Activated naive CD8-positive, alpha-beta T cell (primary cell): ENCODE measurements around the gene B4GALT3.

Experiments used
- H3K27ac Mint-ChIP-seq: one replicate; pipeline ENCODE4 v1.8.0; 2021; ENCODE audit warnings: mixed read lengths
- H3K27me3 Mint-ChIP-seq: one replicate; pipeline ENCODE4 v1.8.0; 2021; ENCODE audit warnings: mixed read lengths
- H3K36me3 Mint-ChIP-seq: one replicate; pipeline ENCODE4 v1.8.0; 2021; ENCODE audit warnings: mixed read lengths
- H3K4me1 Mint-ChIP-seq: one replicate; pipeline ENCODE4 v1.8.0; 2021; ENCODE audit warnings: low read depth, mixed read lengths
- H3K4me3 Mint-ChIP-seq: one replicate; pipeline ENCODE4 v1.8.0; 2021; ENCODE audit warnings: mild to moderate bottlenecking, mixed read lengths
- H3K9me3 Mint-ChIP-seq: one replicate; pipeline ENCODE4 v1.8.0; 2021; ENCODE audit warnings: low read depth, mixed read lengths

The B4GALT3 gene

DNA sequence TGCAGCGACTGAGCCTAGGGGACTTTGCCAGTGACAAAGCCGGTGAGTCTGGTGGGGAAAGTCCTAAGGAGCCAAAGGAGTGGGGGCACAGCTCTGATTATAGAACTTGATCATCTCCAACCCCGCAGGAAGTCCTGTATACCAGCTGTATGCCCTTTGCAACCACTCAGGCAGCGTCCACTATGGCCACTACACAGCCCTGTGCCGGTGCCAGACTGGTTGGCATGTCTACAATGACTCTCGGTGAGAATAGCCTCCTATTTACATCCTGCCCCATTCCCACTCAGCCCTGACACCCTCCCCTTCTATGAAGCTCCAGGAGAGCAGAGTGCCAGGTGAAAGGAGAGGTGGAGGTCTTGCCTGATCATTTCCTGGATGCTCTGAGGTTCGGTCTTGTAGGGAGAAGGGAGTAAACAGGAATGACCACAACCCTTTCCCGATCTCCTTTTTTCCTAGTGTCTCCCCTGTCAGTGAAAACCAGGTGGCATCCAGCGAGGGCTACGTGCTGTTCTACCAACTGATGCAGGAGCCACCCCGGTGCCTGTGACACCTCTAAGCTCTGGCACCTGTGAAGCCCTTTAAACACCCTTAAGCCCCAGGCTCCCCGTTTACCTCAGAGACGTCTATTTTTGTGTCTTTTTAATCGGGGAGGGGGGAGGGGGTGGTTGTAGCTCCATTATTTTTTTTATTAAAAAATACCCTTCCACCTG, 12.3 kb downstream of the B4GALT3 start:
- no peak overlapping the region for H3K27ac Mint-ChIP-seq
- peak overlapping the region; percentile 52 for H3K4me3 Mint-ChIP-seq
- no peaks in the 10 kb centered on the region for H3K27me3 Mint-ChIP-seq
- H3K9me3 Mint-ChIP-seq: no peaks in the 10 kb centered on the region
- peaks cover 44% of the 10 kb centered on the region for H3K4me1 Mint-ChIP-seq
- H3K36me3 Mint-ChIP-seq: peaks cover 5% of the 10 kb centered on the region

DNA sequence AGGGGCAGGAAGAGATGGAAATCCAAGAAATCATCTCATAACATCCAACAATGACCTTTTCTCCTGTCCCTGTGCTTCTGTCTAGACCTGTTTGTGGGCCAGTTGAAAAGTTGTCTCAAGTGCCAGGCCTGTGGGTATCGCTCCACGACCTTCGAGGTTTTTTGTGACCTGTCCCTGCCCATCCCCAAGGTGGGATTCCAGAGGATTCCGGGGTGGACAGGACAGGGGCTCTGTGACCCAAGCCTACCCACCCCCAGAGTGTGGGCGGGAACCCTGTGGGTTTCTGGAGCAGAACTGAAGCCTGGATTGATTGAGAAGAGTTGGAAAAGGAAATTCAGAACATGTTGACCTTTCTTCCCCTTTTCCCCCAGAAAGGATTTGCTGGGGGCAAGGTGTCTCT, 13.5 kb downstream of the B4GALT3 start:
- Mint-ChIP-seq H3K4me3 (no peak overlapping the region), H3K36me3 (peaks cover 5% of the 10 kb centered on the region), H3K4me1 (peaks cover 52% of the 10 kb centered on the region), H3K9me3 (no peaks in the 10 kb centered on the region), H3K27me3 (no peaks in the 10 kb centered on the region), H3K27ac (peak overlapping the region; percentile 1)

GRCh38 chr1:161162806-161163205, 14.5 kb downstream of the B4GALT3 start:
- Mint-ChIP-seq H3K27me3 (no peaks in the 10 kb centered on the region), H3K9me3 (no peaks in the 10 kb centered on the region), H3K36me3 (peaks cover 5% of the 10 kb centered on the region), H3K4me1 (peaks cover 54% of the 10 kb centered on the region), H3K27ac (peak overlapping the region; percentile 31), H3K4me3 (no peak overlapping the region)

GRCh38 chr1:161162052-161162451, 15.3 kb downstream of the B4GALT3 start:
- H3K4me1 Mint-ChIP-seq: peaks cover 51% of the 10 kb centered on the region
- no peaks in the 10 kb centered on the region for H3K27me3 Mint-ChIP-seq
- peaks cover 9% of the 10 kb centered on the region for H3K36me3 Mint-ChIP-seq
- peak overlapping the region; percentile 42 for H3K4me3 Mint-ChIP-seq
- peak overlapping the region; percentile 46 for H3K27ac Mint-ChIP-seq
- no peaks in the 10 kb centered on the region for H3K9me3 Mint-ChIP-seq

GRCh38 chr1:161161652-161162051, 15.7 kb downstream of the B4GALT3 start:
- H3K9me3 Mint-ChIP-seq: no peaks in the 10 kb centered on the region
- H3K27me3 Mint-ChIP-seq: no peaks in the 10 kb centered on the region
- H3K36me3 Mint-ChIP-seq: peaks cover 12% of the 10 kb centered on the region
- peak overlapping the region; percentile 92 for H3K4me3 Mint-ChIP-seq
- peak overlapping the region; percentile 46 for H3K27ac Mint-ChIP-seq
- H3K4me1 Mint-ChIP-seq: peaks cover 49% of the 10 kb centered on the region

DNA sequence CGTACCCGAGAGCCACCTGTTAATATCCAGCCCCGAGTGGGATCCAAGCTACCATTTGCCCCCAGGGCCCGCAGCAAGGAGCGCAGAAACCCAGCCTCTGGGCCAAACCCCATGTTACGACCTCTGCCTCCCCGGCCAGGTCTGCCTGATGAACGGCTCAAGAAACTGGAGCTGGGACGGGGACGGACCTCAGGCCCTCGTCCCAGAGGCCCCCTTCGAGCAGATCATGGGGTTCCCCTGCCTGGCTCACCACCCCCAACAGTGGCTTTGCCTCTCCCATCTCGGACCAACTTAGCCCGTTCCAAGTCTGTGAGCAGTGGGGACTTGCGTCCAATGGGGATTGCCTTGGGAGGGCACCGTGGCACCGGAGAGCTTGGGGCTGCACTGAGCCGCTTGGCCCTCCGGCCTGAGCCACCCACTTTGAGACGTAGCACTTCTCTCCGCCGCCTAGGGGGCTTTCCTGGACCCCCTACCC, 16.6 kb downstream of the B4GALT3 start:
- H3K4me3 Mint-ChIP-seq: peak overlapping the region; percentile 92
- peaks cover 12% of the 10 kb centered on the region for H3K36me3 Mint-ChIP-seq
- no peak overlapping the region for H3K27ac Mint-ChIP-seq
- no peaks in the 10 kb centered on the region for H3K27me3 Mint-ChIP-seq
- no peaks in the 10 kb centered on the region for H3K9me3 Mint-ChIP-seq
- H3K4me1 Mint-ChIP-seq: peaks cover 52% of the 10 kb centered on the region

GRCh38 chr1:161159913-161160243, 17.4 kb downstream of the B4GALT3 start:
- H3K36me3 Mint-ChIP-seq: peaks cover 14% of the 10 kb centered on the region
- H3K4me1 Mint-ChIP-seq: peaks cover 53% of the 10 kb centered on the region
- peak overlapping the region; percentile 92 for H3K27ac Mint-ChIP-seq
- no peaks in the 10 kb centered on the region for H3K27me3 Mint-ChIP-seq
- peak overlapping the region; percentile 92 for H3K4me3 Mint-ChIP-seq
- H3K9me3 Mint-ChIP-seq: no peaks in the 10 kb centered on the region

DNA sequence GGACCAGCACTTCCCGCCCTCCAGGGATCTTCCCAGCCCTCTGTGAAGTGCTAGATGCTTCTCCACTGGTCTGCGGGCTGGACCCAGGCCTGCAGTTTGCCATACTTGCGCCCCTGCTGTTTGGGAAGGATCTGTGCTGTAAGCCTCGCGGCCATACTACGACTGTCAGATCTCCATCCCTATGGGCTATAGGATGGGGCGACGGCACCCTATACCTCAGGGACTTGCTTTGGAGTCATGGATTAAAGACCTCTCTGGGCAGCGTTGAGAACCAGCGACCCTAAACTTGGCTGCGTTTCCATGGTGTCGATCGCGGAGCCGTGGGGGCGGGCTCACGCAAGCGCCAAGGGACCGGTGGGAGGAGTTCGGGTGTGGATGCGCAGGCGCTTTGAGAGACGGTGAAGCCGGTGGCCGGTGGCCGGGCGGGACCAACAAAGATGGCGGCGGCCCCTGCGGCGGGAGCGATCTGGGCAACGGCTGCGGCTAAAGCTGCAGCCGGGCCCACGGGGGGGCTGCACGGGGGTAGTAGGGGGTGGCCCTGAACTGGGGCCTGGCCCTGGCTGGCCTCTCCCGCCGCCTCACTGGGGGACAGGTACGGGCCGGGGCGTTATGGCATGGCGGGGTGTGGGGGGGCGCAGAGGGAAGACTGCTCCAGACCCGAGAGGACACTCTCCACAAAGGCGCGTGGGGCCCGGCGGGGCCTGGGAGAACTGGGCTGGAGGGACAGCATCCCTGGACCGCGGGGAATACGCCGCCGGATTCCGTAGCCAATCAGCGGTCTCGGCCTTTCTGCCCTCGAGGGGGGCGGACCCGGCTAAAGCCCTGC, 18.0 kb downstream of the B4GALT3 start, which contains the start of gene USP21:
TSS of gene USP21 (plus strand) at position 414 of the 826 bp plus-strand sequence. CDS start 1,141 bp downstream, outside the sequence.
- peaks cover 14% of the 10 kb centered on the region for H3K36me3 Mint-ChIP-seq
- peak within 1 kb of the TSS; percentile 92 for H3K27ac Mint-ChIP-seq
- H3K4me3 Mint-ChIP-seq: peak within 1 kb of the TSS; percentile 92
- no peaks in the 10 kb centered on the region for H3K27me3 Mint-ChIP-seq
- no peaks in the 10 kb centered on the region for H3K9me3 Mint-ChIP-seq
- H3K4me1 Mint-ChIP-seq: peaks cover 55% of the 10 kb centered on the region

DNA sequence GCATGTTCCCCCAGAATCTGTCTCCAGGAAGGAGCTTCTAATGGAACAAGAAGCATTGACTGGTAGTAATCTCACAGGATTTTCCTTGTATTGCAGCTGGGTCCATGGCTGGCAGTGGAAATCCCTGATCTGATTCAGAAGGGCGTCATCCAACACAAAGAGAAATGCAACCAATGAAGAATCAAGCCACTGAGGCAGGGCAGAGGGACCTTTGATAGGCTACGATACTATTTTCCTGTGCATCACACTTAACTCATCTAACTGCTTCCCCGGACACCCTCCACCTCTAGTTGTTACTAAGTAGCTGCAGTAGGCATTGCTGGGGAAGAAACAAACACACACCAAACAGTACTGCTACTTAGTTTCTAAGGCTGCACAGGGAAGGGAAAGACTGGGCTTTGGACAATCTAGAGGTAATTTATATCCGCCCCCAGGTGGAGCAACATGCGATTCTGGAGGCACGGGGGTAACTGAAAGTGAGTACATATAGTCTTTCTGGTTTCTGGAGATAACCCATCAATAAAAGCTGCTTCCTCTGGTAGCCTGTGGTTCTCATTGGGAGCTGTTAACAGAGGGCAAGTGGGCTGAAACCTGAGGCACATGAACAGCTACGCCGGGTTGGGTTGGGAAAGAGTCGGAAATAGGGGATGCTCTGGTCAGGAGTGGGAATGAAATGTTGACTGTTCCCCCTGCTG, 18.8 kb downstream of the B4GALT3 start:
- Mint-ChIP-seq H3K36me3 (peaks cover 14% of the 10 kb centered on the region), H3K27me3 (no peaks in the 10 kb centered on the region), H3K4me3 (peak overlapping the region; percentile 92), H3K27ac (peak overlapping the region; percentile 92), H3K9me3 (no peaks in the 10 kb centered on the region), H3K4me1 (peaks cover 59% of the 10 kb centered on the region)

- Mint-ChIP-seq H3K4me1 (peaks cover 61% of the 10 kb centered on the region), H3K9me3 (no peaks in the 10 kb centered on the region), H3K36me3 (peaks cover 14% of the 10 kb centered on the region), H3K27me3 (no peaks in the 10 kb centered on the region), H3K4me3 (peak overlapping the region; percentile 92), H3K27ac (peak overlapping the region; percentile 92)
Observed at GRCh38 chr1:161157867-161158266, 19.4 kb downstream of the B4GALT3 start.

- peaks cover 9% of the 10 kb centered on the region for H3K36me3 Mint-ChIP-seq
- no peaks in the 10 kb centered on the region for H3K27me3 Mint-ChIP-seq
- H3K27ac Mint-ChIP-seq: peak within 1 kb of the TSS; percentile 100
Observed at GRCh38 chr1:161153682-161154337, 23.5 kb downstream of the B4GALT3 start, which contains the start of gene UFC1. Gene UFC1 (plus strand): TSS chr1:161153978. CDS start chr1:161153998, 20 bp downstream.

DNA sequence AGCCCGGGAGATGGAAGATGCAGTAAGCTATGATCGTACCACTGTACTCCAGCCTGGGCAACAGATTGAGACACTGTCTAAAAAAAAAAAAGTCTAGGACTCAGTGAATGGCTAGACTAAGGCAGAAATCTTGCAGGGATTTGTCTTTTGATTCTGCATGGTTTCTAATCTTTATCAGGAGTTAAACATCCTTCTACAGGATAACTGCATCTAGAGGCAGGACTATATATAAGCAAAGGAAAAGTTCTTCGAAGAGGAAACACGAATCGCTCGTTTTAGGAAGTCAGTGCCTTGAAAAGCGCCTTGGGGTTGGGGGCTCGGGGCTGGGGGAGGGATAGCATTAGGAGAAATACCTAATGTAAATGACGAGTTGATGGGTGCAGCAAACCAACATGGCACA, 24.1 kb downstream of the B4GALT3 start:
- peaks cover 9% of the 10 kb centered on the region for H3K36me3 Mint-ChIP-seq
- no peaks in the 10 kb centered on the region for H3K9me3 Mint-ChIP-seq
- H3K4me3 Mint-ChIP-seq: peak overlapping the region; percentile 98
- H3K27me3 Mint-ChIP-seq: no peaks in the 10 kb centered on the region
- peaks cover 23% of the 10 kb centered on the region for H3K4me1 Mint-ChIP-seq
- H3K27ac Mint-ChIP-seq: peak overlapping the region; percentile 78

More at GRCh38 chr1:161153682-161154337, 23.5 kb downstream of the B4GALT3 start, which contains the start of gene UFC1:
- Mint-ChIP-seq H3K4me3 (peak within 1 kb of the TSS; percentile 98), H3K9me3 (no peaks in the 10 kb centered on the region), H3K4me1 (peaks cover 29% of the 10 kb centered on the region)

- Mint-ChIP-seq H3K27ac (no peak overlapping the region), H3K4me3 (no peak overlapping the region), H3K4me1 (no peaks in the 10 kb centered on the region), H3K27me3 (no peaks in the 10 kb centered on the region), H3K9me3 (no peaks in the 10 kb centered on the region), H3K36me3 (no peaks in the 10 kb centered on the region)
Observed at GRCh38 chr1:161145832-161146231, 31.5 kb downstream of the B4GALT3 start.

DNA sequence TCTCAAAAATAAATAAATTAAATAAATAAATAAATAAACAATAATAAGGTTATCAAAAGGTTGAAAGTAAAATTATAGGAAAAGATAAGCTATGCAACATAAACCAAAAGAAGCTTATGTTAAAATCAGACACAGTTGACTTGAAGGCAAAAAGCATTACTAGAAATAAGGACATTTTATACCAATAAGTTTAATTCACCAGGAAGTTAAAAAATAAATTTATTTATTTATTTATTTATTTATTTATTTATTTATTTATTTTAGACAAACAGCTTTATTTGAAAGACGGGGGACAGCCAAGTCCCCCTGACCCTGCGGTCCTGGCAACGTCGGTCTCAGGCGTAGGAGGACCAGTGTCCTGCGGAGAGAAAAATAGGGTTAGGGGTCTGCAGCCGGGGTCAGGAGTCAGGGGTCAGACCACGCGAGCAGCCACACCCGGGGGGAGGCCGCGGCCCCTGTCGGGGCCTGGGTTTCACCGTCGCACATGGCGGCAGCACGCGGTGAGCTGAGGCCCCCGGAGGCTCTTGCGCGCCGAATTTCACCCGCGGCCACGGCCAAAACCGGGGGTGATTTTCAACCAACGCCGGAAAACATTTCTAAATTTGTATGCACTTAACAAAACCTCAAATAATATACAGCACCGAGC, 36.4 kb downstream of the B4GALT3 start:
- no peak overlapping the region for H3K4me3 Mint-ChIP-seq
- no peaks in the 10 kb centered on the region for H3K36me3 Mint-ChIP-seq
- peaks cover 1% of the 10 kb centered on the region for H3K4me1 Mint-ChIP-seq
- no peaks in the 10 kb centered on the region for H3K9me3 Mint-ChIP-seq
- H3K27ac Mint-ChIP-seq: no peak overlapping the region
- H3K27me3 Mint-ChIP-seq: no peaks in the 10 kb centered on the region
